Measurements from ENCODE around the gene ACTC1. TPM values are rescaled to one million over a fixed set of nuclear protein-coding genes. Genes with fewer than 3 reads are reported as not detected.
A peak's percentile ranks its signal among the peaks of the same experiment; 100 is the strongest.

The ACTC1 gene
- total and polyA plus RNA-seq, 2 of the 13 experiments (the other 11 are each of a cell fraction or from before 2014, with no cell fraction given) = not detected

DNA sequence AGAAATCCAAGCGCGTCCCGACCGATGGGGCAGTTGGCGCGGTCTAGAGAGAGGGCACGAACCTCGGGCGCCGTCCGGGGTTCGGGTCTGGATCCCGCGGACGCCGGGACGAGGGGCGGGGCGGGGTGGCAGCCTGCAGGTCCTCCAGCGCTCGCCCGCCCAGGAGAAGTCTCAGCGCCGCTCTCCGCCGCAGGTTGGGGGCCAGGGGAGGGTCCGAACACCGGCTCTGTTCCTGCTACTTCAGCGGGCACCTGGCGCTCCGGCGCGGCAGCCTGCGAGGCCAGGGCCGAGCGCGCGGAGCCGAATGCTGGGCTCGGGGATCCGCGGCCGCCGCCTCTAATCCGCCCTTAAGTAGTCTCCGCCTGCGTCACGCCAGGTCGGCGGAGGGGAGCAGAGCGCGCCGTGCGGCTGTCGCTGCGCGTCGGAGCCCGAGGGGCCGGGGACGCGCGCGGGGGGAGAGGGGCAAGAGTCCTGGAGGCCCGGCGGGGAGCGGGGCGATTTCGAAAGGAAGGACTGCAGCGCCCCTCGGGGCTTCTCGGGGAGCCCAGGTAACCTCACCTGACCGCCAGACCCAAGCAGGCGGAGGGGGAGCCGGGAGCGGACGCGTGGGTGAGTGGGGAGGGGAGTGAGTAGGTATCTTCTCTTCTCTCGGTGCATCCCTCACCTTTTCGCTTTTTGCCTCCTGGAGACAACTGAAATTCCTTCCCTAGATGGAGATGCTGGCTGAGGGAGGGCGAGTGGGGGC lies 40.5 kb downstream of the ACTC1 start, which contains the start of gene GJD2:
Gene GJD2 (minus strand): TSS at position 325 of the 745 bp plus-strand sequence. CDS start 510 bp downstream, outside the sequence.
- H3K27ac ChIP-seq (ENCODE audit: extremely low read length, insufficient read depth, low read length) = no peak within 1 kb of the TSS
- H3K9me3 ChIP-seq (ENCODE audit: low read length) = no peaks in the 10 kb centered on the region
- POLR2A ChIA-PET = no interaction called here
- BruUV-seq (replicated peaks) = no TSS peak
- H3K4me1 ChIP-seq (ENCODE audit: insufficient read depth, low read length) = no peaks in the 10 kb centered on the region
- no peak within 1 kb of the TSS for H3K4me3 ChIP-seq (replicated peaks in 1 of 3; ENCODE audit: insufficient read depth in 1 of 3, low read depth in 2 of 3, low read length in 3 of 3)
- peaks cover 1 to 23% of the 10 kb centered on the region in 2 experiments; a peak in 3 of 5 replicates for H3K27me3 ChIP-seq (ENCODE audit: control insufficient read depth in 1 of 2, insufficient read depth in 2 of 2, low read length in 2 of 2)
- ATAC-seq (peak; percentile 34; the same call in 1 of the 3 replicates), FAIRE-seq (no peak), DNase-seq (ENCODE audit: low spot score) (no peak)
- H4K20me1 ChIP-seq (ENCODE audit: insufficient read depth, low read length) = no peaks in the 10 kb centered on the region
- H3K36me3 ChIP-seq (replicated peaks in 1 of 2; ENCODE audit: control insufficient read depth in 1 of 2, insufficient read depth in 2 of 2, low read length in 2 of 2) = no peaks in the 10 kb centered on the region
- intact Hi-C loops (cut with micrococcal nuclease; ENCODE audit: unreplicated experiment) (no loop called here), in situ Hi-C loops (cut with HindIII; ENCODE audit: extremely low pct_ligation_motif_present, low pct_unique_long_range_greater_than_20kb) (no loop called here)
- CTCF ChIA-PET (ENCODE audit: low intra/inter-chr PET ratio, low total read pairs) = no interaction called here
- no peaks in the 10 kb centered on the region for H3K79me2 ChIP-seq (ENCODE audit: insufficient read depth, low read length)
- H3K9ac ChIP-seq (ENCODE audit: insufficient read depth, low read depth, low read length) = no peak within 1 kb of the TSS
- WGBS (ENCODE audit: low lambda C conversion rate) = 20% methylated on average over 21 of the region's 81 CpGs
- TF ChIP-seq CCDC6 (CRISPR knock-in tag; IDR thresholded peaks at IDR 0.05) (no peak), TBX3 (IDR thresholded peaks at IDR 0.05; ENCODE audit: borderline replicate concordance) (no peak), ZNF30 (CRISPR knock-in tag; IDR thresholded peaks at IDR 0.05) (no peak), IRX3 (CRISPR knock-in tag; IDR thresholded peaks at IDR 0.05; ENCODE audit: borderline replicate concordance, low read depth) (no peak), KDM2A (CRISPR knock-in tag; IDR thresholded peaks at IDR 0.05; ENCODE audit: borderline replicate concordance, low read depth) (no peak), ZNF850 (CRISPR knock-in tag; conservative IDR thresholded peaks at IDR 0.05) (no peak), ZNF382 (CRISPR knock-in tag; IDR thresholded peaks at IDR 0.05; ENCODE audit: borderline replicate concordance) (no peak), TP53 (CRISPR knock-in tag; conservative IDR thresholded peaks at IDR 0.05) (no peak), ZBTB1 (CRISPR knock-in tag; IDR thresholded peaks at IDR 0.05; ENCODE audit: borderline replicate concordance) (no peak)
- TF ChIP-seq, protein P1, sequence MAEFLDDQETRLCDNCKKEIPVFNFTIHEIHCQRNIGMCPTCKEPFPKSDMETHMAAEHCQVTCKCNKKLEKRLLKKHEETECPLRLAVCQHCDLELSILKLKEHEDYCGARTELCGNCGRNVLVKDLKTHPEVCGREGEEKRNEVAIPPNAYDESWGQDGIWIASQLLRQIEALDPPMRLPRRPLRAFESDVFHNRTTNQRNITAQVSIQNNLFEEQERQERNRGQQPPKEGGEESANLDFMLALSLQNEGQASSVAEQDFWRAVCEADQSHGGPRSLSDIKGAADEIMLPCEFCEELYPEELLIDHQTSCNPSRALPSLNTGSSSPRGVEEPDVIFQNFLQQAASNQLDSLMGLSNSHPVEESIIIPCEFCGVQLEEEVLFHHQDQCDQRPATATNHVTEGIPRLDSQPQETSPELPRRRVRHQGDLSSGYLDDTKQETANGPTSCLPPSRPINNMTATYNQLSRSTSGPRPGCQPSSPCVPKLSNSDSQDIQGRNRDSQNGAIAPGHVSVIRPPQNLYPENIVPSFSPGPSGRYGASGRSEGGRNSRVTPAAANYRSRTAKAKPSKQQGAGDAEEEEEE (CRISPR knock-in tag; IDR thresholded peaks at IDR 0.05; ENCODE audit: borderline replicate concordance) = no peak
- TF ChIP-seq, protein P2, sequence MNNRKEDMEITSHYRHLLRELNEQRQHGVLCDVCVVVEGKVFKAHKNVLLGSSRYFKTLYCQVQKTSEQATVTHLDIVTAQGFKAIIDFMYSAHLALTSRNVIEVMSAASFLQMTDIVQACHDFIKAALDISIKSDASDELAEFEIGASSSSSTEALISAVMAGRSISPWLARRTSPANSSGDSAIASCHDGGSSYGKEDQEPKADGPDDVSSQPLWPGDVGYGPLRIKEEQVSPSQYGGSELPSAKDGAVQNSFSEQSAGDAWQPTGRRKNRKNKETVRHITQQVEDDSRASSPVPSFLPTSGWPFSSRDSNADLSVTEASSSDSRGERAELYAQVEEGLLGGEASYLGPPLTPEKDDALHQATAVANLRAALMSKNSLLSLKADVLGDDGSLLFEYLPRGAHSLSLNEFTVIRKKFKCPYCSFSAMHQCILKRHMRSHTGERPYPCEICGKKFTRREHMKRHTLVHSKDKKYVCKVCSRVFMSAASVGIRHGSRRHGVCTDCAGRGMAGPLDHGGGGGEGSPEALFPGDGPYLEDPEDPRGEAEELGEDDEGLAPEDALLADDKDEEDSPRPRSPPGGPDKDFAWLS (CRISPR knock-in tag; IDR thresholded peaks at IDR 0.05; ENCODE audit: borderline replicate concordance) = no peak
- TF ChIP-seq, protein P3, sequence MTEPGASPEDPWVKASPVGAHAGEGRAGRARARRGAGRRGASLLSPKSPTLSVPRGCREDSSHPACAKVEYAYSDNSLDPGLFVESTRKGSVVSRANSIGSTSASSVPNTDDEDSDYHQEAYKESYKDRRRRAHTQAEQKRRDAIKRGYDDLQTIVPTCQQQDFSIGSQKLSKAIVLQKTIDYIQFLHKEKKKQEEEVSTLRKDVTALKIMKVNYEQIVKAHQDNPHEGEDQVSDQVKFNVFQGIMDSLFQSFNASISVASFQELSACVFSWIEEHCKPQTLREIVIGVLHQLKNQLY (CRISPR knock-in tag; IDR thresholded peaks at IDR 0.05) = no peak
- no peak within 1 kb of the TSS for H3K4me2 ChIP-seq (ENCODE audit: low read depth, low read length)
- H2AFZ ChIP-seq (ENCODE audit: low read length) = no peak within 1 kb of the TSS

All from HepG2 (cell line).